GM18511 (cell line): Measurements from ENCODE around the gene THBD.
A peak's percentile ranks its signal among the peaks of the same experiment; 100 is the strongest.

ENCODE experiments used
- ATAC-seq: cut with Tn5 transposase; IDR thresholded peaks from one replicate; pipeline ENCODE4 v1.9.1; 2021; ENCODE audit warnings: mild to moderate bottlenecking, moderate library complexity; ENCODE audit not compliant: unreplicated experiment

The THBD gene

DNA sequence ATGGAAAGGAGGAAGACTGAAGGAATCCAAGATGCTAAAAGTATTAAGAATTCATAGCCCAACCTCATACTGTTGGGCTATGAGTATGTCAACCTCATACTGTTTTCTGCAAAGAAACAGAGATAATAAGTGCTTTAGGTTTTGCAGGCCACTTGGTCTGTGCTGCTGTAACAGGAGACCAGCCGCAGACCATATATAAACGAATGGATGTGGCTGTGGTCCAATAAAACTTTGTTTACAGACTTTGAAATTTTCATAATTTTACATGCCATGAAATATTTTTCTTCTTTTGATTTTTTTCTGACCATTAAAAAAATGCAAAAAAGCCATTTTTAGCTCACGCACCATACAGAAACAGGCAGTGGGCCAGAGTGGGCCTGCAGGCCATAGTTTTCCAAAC is 13.7 kb upstream of the THBD start:
- ATAC-seq: no peak

DNA sequence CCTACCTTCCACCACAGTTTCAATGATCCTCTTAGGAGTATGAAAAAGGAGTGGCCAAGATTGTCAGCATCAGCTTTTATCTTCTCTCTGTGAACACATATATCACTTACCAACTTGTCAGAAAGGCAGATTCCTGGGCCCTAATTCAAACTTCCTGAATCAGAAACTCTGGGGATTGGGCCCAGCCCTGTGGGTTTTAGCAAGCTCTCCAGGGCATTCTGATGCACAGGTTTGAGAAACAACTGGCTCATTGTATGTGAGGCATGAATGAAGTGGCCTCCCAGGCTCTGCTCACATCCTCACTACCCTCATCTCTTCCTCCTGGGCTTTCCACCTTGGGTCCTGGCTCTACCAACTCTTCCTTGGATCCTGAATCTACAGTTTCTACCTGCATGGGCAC is 13.2 kb upstream of the THBD start:
- no peak for ATAC-seq

DNA sequence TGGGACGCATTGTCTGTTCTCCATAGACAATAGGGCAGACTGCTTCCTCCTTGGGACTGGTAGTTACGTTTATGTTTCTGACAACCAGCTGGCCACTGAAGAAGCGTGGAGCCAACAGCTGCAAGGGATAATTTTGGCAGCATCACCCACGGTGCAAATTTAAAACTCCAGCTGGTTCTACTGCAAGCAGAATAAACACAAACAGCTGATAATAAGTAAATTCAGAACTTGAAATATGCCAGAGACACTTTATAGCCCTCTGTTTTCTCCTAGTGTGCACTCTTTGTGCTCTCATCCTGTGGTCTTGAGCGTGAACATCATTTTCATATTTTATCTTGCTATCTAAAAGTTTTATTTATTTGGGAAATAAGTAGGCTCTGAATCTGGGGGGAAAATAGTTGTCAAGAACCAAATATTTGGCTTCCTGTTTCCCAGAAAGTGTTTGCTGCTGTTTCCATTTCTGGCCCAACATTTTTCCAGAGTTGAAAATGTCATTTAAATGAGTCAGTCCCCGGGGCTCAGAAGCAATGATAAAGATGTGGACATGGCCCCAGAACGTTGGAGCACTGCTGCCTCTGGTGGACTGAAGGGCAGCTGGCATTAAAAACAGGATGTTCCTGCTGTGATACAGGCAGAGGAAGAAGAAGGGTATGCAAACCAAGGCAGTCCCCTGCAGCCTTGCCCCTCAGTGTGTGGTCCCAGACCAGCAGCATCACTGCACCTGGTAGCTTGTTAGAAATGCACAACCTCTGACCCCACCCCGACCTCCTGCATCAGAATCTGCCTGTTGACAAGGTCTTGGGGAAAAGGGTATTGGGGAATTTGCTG is 12.5 kb upstream of the THBD start:
- no peak for ATAC-seq

DNA sequence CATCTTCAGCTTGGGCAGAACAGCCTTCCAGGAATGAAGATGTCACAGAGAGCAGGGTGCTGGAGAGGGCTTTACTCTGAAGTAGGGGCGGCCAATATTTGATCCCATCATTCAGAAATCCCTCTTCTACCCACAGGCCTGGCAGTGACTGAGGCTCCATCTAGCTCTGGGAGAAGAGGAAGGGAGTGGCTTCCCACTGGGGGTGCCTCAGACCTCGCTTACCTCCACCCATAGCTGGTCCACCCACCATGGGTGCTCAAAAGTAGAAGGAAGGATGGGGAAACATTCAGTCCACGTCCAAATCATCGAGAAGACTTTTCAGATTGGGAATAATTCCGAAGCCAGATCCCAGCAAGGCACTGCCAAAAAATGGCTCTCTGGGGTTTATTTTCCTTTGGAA is 11.8 kb upstream of the THBD start:
- no peak for ATAC-seq

DNA sequence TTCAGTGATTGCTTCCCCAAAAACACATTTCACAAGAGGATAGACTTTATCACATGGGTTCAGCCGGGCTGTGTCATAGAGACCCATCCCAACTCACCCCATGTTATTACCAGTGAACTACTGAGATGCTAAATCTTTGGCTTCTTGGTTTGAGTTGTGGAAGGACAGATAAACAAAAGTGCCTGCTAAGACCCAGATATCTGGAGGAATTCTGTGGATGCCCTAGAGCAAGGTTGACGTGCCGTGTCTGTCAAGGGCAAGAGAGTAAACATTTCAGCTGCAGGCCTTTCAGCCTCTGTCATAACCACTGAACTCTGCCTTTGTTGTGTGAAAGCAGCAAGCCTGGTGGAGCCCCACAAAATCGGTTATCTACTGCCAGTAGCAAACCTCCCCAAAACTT is 11.2 kb upstream of the THBD start:
- ATAC-seq: no peak

DNA sequence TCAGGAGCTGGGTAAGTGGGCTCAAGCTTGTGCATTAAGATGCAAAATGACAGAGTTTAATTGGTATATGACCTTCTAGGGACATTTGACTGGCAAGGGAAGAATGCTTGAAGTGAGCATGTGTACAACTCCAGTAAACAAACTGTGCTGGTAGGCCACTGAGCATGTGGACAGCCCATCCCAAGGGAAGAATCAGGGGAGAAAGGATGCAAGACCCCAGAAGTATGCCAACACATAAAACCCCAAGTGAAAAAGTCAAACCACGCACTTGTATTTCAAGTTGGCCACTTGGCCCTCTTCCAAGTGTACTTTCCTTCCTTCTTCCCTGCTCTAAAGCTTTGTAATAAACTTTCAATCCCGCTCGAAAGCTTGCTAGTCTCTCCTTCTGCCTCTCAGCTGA is 10.4 kb upstream of the THBD start:
- ATAC-seq: no peak

DNA sequence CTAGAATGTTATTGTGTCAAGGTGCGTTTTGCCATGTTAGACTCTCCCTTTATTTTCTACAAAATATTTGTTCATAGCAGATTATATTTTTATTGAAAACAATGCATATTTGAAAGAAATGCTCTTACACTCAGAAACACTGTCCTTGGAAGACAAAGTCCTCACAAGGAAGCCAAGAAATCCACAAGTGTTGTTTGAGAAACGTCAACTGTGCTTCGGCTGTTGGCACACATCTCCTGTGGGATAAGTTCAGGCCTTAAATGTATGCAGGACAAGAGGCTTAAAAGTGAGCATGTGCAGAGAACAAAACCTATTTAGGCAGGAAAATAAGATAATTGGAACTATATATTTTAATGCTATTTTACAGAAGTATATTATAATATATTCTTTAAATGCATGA is 9.5 kb upstream of the THBD start:
- ATAC-seq: no peak

DNA sequence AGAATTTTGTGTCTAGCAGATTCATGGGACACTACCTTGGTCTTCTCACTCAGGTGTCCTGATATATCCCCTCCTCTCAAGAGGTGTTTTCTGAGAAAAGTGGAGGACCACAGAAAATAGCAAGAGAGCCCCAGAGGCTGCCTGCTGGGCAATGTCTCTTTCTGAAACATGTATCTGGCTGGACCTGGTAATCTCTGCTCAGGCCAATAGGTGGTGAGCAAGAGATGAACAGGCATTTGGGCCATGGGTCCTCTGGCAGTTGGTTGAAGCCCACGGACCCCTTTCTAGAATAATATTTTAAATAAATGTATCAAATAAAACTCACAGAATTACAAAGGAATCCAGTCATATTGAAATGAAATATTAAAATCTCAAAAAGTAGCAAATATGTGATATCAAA is 8.8 kb upstream of the THBD start:
- ATAC-seq: no peak

DNA sequence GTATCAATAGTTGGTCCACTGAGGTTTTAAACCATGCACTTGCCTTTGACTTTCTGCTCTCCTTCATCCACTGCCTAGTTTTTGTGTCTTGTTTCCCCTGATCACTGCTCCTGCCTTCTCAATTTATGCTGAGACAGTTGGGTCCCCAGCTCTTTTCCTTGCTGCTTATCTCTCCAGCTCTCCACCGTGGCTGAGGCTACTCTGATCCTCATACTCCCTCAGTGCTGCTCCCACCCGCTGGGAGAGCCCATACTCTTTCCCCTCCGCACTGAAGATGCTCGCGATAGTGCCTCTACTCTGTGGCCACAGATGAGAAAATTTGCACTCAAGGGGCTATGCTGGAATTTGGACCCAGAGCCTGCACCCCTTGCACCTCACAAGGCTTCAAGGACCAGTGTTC is 3.4 kb upstream of the THBD start:
- no peak for ATAC-seq

DNA sequence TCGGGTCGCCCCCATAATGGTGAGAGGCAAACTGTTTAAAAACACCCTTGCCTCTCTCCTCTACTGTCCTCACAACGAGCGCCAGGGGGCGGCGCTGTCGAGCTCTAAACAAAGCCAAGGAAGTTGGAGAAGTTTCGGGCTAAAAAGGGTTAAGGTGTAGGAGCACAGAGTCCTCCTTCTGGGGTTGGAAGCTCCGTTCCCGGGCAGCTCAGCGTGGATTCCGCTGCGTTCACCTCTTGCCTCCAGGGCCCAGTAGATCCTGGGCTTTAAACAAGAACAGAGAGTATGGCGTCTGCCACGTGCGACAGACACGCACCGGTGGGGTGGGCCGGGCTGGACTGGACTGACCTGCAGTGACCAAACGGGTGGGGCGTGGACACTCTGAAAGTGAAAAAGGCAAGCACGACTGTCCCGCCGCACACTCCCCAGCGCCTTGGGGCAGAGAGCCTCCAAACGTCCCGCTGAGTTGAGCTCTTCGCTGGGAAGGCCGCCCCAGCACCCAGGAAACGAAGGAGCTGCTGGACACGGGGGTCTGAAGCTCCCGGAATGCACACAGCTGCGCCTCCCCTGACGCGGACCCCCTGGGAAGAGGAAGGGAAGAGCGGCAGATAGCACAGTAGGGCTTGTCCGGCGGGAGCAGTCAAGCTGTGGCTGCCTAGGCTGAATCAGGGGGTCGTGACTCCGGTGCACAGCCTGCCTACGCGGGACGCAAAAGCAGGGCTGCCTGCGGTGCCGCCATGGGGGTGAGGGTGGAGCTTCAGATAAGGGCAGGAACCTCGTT is 1.6 kb upstream of the THBD start:
- no peak for ATAC-seq

DNA sequence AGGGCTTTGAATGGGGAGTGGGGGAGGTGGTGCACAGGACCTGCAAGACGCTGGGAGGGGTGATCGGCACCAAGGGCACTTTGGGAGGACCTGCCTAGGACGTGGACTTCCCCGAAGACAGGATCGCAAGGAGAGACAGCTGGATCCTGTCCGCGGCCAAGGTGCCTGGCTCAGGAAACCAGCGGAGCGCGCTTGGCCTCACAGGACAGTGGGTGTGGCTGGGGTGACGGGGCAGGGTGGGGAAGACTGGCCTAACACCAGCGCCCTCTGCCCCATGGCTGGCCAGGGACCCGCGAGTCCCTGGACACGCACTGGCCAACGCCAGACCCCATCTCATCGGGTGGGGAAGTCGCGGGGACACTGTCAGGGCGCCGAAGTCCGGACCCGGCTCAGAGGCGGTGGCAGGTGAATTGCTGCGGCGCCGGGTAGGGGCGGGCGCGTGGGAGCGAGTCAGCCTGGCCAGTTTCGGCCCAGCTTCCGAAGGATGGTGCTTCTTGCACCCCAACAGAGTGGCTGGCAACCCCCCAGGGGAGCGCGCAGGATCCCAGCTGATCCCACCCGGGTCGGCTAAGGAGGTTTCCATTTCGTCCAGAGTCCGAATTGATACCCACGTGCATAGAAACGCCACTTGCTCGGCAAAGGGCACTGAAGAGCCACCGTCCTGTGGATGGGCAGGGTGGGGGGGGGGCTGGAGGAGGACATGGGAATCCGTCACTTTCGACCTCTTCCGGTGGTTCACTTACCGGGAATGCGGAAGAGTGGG is 785 bp upstream of the THBD start:
- ATAC-seq: no peak

DNA sequence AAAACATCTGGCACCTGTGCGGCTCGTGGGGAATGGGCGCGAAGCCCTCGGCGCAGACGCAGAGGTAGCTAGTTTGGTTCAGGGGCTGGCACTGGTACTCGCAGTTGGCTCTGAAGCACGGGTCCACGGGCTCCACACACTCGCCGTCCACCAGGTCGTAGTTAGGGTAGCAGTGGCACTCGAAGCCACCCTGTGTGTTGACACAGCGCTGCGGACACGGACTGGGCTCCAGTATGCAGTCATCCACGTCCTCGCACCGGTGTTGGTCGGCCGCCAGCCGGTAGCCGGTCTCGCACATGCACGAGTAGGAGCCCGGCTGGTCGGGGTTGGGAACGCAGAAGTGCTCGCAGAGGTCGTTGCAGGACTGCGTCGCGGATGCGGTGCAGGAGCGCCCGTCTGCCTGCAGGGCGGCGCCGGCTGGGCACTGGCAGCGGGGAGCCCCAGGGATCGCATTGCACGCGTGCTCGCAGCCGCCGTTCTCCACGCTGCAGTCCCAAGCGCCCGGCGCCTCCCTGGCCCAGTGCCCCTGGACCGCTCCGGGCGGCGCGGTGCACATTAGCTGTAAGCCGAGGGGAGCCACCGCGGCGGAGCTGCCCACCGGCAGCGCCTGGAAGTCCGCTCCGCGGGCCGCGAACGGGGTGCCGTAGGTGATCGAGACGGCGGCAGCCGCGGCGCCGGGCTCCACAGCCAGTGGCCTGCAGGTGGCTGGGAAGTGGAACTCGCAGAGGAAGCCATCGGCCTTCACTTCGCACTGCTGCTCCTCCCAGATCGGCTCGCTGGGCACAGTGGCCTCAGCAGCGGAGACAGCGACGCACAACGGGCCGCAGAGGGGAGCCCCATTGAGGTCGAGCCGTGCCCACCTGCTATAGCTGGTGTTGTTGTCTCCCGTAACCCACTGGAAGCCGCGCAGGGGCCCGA is 930 bp downstream of the THBD start:
- ATAC-seq: peak; percentile 45

DNA sequence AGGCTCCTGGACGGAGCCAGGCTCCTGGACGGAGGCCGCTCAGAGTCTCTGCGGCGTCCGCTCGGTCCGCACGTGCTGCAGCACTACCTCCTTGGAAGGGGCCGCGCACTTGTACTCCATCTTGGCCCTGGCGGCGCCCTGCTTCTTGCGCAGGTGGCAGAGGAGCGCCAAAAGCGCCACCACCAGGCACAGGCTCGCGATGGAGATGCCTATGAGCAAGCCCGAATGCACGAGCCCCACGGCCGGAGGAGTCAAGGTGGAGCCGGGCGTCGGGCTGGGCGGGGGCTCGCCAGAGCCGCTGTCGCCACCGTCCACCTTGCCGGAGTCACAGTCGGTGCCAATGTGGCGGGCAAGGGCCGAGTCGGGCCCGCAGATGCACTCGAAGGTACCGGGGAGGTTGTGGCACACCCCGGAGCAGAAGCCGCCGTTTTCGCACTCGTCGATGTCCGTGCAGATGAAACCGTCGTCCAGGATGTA is 1.7 kb downstream of the THBD start:
- no peak for ATAC-seq

DNA sequence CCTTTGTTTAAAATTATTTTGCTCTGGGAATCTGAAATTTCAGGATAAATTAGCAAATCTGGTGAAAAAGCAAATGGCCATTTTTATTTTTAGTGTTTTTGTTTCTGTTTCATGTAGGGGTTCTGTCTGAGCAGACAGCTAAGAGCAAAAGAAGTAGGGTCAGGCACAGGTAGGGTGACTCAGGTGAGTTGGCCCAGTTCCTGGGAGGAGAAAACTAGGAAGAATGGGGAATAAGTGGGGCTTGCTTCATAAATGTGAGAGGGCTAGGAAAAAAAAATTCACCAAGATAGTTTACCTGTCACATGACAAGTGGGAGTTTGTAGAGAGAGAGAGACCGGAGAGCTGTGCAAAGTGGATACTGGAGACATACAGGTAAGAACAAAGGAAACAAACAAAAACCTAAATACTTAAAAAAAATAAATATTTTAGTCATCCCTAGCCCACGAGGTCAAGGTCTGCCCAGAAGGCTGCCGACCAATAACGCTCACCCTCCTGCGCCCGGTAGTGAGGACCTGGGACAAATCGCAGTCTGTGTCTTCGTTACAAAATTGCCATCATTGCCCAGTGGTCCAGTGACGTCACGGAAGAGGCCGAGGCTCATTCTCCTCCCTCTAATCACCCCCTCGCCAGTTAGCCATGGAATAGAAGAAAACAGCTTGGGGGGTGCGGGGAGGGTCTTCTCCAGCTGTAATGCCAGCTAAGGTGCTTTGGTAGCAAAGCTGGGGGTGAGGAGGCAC is 2.3 kb downstream of the THBD start:
- no peak for ATAC-seq

DNA sequence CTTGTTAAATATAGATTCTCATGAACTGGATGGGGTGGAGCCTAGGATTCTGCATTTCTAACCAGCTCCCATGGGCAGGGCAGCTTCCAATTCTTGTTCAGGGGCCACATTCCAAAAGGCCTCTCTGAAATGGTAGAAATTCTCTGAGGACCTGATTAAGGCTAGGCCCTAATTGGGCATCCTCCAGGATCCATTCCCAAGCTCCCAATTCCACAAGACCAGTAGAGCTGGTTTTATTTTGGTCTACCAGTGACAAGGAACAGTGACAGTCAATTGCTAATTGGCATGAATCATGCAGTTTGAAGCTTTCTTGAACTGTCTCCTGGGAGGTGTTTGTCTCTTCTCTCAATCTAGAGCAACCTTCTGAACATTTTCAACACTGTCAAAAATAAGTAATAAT is 3.0 kb downstream of the THBD start:
- no peak for ATAC-seq

DNA sequence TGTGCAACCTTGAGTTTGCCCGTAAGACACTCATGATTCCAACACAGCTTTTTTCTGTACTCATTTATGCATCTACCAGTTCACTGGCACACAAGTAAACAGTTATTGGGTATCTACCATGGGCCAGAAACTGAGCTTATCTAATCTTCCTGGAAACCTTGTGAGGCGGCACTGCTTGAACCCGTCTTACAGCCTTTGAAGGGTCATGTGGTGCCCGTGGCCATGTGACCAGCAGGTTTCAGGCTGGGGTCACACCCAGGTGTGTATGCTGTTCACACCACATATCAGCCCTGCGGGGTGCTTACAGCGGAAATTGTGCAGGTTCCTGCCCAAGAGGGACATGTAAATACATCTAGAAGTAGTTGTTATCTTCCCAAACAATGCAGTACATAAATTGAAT is 6.1 kb downstream of the THBD start:
- no peak for ATAC-seq

DNA sequence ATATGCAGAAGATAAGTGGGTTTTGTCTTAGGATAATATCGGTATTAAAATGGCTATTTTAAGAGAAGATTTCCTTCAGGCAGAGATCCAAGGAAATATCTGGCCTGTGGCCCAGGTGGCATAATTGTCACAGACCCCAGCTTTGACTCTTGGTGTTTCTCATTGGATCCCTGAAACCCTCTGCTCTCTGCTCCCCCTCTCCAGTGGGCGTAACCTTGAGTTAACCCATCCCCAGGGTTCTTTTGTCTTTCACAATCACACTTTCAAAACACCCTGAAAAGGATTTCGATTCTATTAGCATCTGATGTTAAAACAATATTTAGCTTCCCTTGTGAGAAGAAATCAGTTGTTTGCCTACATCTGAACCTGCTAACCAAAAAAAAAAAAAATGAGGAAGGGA is 7.2 kb downstream of the THBD start:
- no peak for ATAC-seq

DNA sequence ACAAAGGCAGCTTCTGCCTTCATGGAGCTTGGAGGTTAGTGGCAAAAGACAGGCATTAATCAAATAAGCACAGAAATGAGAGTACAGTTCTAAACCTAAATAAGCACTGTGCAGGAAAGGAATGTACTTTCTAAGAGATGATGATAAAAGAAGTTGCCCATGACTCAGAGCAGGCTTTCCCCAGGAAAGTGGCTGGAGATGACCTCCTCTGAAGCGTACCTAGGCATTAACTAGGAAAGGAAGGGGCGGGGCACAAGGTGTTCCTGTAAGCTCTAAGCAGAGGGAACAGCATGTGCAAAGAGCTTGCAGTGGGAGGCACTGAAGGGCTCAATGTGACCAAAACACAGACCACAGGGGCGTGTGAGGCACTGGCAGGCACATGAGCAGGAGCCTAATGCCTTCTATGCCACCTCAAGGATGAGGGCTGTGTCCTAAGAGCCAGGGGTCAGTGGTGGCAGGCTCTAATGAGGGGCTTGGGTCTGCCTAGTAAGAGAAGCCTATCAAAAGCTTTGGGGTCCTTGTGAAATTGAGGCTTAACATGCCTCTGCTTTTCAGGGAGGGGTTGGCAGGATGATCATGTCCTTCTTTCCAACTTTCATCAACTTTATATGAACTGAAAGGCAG is 9.5 kb downstream of the THBD start:
- ATAC-seq: no peak

DNA sequence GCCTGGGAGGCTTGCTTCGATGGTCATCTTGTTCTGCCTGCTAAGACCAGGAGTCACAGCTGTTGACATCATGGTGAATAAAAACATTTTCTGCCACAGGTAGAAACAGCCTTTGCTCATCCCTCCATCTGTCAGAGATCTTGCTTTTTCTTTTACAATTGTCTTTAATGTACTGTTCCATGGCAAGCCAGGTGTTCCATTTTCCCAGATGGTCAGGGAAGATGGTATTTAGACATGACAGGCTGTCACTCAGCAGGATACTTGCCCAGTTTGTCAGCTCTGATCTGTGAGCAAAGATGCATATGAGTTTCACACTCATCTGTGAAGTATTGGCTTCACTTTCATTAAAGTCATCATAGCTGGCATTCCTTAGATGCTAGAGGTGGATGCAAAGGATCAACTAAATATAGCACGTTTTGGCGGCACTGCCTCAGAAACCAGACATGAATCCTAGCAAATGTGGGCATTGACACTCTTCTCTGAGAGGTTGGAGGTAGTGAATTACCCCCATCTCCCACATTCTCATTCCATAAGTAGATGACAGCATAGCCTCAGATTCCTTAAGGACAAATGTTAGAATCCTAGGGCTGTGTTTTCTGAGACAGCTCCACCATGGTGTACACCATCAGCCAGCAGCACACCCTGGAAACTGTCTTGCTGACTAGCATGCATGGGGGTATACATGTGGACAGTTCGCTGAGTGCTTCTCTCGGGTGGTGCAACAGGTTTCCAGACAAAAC is 10.2 kb downstream of the THBD start:
- ATAC-seq: no peak
